Measurements from ENCODE around the gene SLC10A7. TPM values are rescaled to one million over a fixed set of nuclear protein-coding genes. Genes with fewer than 3 reads are reported as not detected.

SLC10A7 gene
- total RNA-seq, 2 donors from 2014 or later: 6.0 to 7.5 TPM

DNA sequence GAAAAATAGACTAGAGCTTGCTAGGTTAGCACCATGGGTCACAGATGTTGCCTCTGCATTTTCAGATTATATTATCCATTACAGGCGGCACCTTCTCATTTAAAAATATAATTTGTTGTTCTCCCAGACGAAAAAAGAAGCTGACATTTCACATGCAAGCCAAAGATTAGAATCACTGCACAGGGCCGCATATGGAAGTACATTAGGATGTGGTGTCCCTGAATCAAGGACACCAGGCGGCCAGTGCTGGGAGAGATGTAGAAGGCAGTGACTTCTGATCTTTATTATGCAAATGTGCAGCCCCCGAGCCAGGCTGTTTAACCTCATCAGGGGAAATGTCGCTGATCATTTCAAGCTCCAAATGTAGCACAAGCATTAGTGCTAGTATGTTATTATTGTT is 284.6 kb downstream of the SLC10A7 start:
- no peak overlapping the region for H3K9ac ChIP-seq (ENCODE audit: extremely low read depth, low read length, poor library complexity, severe bottlenecking)
- H3K36me3 ChIP-seq (ENCODE audit: control insufficient read depth, insufficient read depth, low read length): no peaks in the 10 kb centered on the region
- H3K27ac ChIP-seq (ENCODE audit: low read depth, low read length): no peak overlapping the region
- Mint-ChIP-seq H3K36me3 (ENCODE audit: low read depth) (no peaks in the 10 kb centered on the region), H3K27ac (no peak overlapping the region), H3K9me3 (peaks cover 6% of the 10 kb centered on the region), H3K4me1 (peaks cover 2% of the 10 kb centered on the region), H3K4me3 (no peak overlapping the region), H3K27me3 (ENCODE audit: insufficient read depth) (no peaks in the 10 kb centered on the region)
- no peak for DNase-seq
- TF ChIP-seq, protein P1, sequence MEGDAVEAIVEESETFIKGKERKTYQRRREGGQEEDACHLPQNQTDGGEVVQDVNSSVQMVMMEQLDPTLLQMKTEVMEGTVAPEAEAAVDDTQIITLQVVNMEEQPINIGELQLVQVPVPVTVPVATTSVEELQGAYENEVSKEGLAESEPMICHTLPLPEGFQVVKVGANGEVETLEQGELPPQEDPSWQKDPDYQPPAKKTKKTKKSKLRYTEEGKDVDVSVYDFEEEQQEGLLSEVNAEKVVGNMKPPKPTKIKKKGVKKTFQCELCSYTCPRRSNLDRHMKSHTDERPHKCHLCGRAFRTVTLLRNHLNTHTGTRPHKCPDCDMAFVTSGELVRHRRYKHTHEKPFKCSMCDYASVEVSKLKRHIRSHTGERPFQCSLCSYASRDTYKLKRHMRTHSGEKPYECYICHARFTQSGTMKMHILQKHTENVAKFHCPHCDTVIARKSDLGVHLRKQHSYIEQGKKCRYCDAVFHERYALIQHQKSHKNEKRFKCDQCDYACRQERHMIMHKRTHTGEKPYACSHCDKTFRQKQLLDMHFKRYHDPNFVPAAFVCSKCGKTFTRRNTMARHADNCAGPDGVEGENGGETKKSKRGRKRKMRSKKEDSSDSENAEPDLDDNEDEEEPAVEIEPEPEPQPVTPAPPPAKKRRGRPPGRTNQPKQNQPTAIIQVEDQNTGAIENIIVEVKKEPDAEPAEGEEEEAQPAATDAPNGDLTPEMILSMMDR (conservative IDR thresholded peaks at IDR 0.05): no peak
- H3K27me3 ChIP-seq (ENCODE audit: control insufficient read depth, insufficient read depth, low read length, poor library complexity, severe bottlenecking): no peaks in the 10 kb centered on the region
- no peaks in the 10 kb centered on the region for H3K4me1 ChIP-seq (ENCODE audit: control insufficient read depth, insufficient read depth, low read length)
- no peak overlapping the region for H3K4me3 ChIP-seq (ENCODE audit: low read length)
- H3K9me3 ChIP-seq (ENCODE audit: control insufficient read depth, low read length): peaks cover 1% of the 10 kb centered on the region
- 83 to 89% methylated on average over 3 to 6 of the region's 6 CpGs for WGBS, 2 experiments (ENCODE audit: insufficient coverage in 1 of 2, insufficient read length in 1 of 2)

DNA sequence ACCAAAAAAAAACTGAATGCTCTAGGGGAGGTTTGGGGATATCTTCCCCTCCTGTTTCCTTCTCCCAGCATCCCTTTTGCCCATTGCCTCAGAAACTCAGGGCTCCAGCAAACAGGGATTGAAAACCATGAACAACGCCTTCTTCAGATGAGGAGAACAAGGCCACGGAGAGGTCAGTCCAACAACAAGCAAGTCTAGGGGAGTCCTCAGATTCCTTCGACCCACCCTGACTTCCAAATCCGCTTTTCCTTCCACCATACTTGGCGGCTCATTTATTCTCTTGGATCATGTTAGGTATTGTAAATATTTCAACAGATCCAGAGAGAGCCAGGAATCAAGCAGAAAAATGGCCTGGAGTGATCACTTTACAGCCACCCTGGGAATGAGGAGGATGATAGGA is 285.5 kb downstream of the SLC10A7 start:
- H3K9me3 Mint-ChIP-seq: peaks cover 10% of the 10 kb centered on the region
- Histone ChIP-seq H3K4me1 (ENCODE audit: control insufficient read depth, insufficient read depth, low read length) (no peaks in the 10 kb centered on the region), H3K27me3 (ENCODE audit: control insufficient read depth, insufficient read depth, low read length, poor library complexity, severe bottlenecking) (no peaks in the 10 kb centered on the region), H3K9me3 (ENCODE audit: control insufficient read depth, low read length) (peaks cover 5% of the 10 kb centered on the region), H3K4me3 (ENCODE audit: low read length) (no peak overlapping the region), H3K36me3 (ENCODE audit: control insufficient read depth, insufficient read depth, low read length) (no peaks in the 10 kb centered on the region), H3K27ac (ENCODE audit: low read depth, low read length) (no peak overlapping the region), H3K9ac (ENCODE audit: extremely low read depth, low read length, poor library complexity, severe bottlenecking) (no peak overlapping the region)
- H3K4me3 Mint-ChIP-seq: no peak overlapping the region
- no peak for DNase-seq
- TF ChIP-seq, protein P1 (conservative IDR thresholded peaks at IDR 0.05): no peak
- WGBS, 2 experiments (ENCODE audit: insufficient coverage in 1 of 2, insufficient read length in 1 of 2): 83 to 96% methylated on average over 1 to 5 of the region's 5 CpGs
- no peaks in the 10 kb centered on the region for H3K27me3 Mint-ChIP-seq (ENCODE audit: insufficient read depth)
- no peaks in the 10 kb centered on the region for H3K36me3 Mint-ChIP-seq (ENCODE audit: low read depth)
- no peaks in the 10 kb centered on the region for H3K4me1 Mint-ChIP-seq
- H3K27ac Mint-ChIP-seq: no peak overlapping the region

DNA sequence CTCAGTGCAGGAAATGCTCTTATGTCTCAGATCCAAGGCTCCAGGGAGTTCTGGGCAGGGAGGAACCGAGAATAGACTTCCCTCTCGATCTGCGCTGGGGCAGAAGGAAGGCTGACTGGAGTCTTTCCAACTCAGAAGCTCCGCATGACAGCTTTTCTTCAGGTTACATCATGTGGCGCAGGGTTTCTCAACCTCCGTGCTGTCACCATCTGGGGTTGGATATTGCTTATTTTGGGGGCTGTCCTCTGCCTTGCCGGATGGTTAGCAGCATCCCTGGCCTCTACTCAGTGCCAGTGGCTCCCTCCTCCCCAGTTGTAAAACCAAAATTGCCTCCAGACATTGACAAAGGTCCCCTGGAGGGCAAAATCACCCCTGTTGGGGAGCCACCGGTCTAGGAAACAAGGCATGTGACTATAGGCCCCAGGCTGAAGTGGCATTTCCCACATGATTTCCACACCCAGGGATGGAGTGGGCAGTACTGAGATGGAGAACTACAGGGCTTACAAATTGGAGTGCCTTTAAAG is 286.0 kb downstream of the SLC10A7 start:
- 92 to 94% methylated on average over 8 of the region's 8 CpGs for WGBS, 2 experiments (ENCODE audit: insufficient coverage in 1 of 2, insufficient read length in 1 of 2)
- Histone ChIP-seq H3K4me1 (ENCODE audit: control insufficient read depth, insufficient read depth, low read length) (no peaks in the 10 kb centered on the region), H3K9me3 (ENCODE audit: control insufficient read depth, low read length) (peaks cover 5% of the 10 kb centered on the region), H3K27me3 (ENCODE audit: control insufficient read depth, insufficient read depth, low read length, poor library complexity, severe bottlenecking) (no peaks in the 10 kb centered on the region), H3K27ac (ENCODE audit: low read depth, low read length) (no peak overlapping the region), H3K4me3 (ENCODE audit: low read length) (no peak overlapping the region), H3K36me3 (ENCODE audit: control insufficient read depth, insufficient read depth, low read length) (no peaks in the 10 kb centered on the region), H3K9ac (ENCODE audit: extremely low read depth, low read length, poor library complexity, severe bottlenecking) (no peak overlapping the region)
- Mint-ChIP-seq H3K4me1 (no peaks in the 10 kb centered on the region), H3K27me3 (ENCODE audit: insufficient read depth) (no peaks in the 10 kb centered on the region), H3K27ac (no peak overlapping the region), H3K9me3 (peaks cover 10% of the 10 kb centered on the region), H3K4me3 (no peak overlapping the region), H3K36me3 (ENCODE audit: low read depth) (no peaks in the 10 kb centered on the region)
- DNase-seq: no peak
- TF ChIP-seq, protein P1 (conservative IDR thresholded peaks at IDR 0.05): no peak

Measured in endodermal cell (in vitro differentiated cells).